ENCODE data around the gene ABCA2.
A peak's percentile ranks its signal among the peaks of the same experiment; 100 is the strongest.

Gene ABCA2

DNA sequence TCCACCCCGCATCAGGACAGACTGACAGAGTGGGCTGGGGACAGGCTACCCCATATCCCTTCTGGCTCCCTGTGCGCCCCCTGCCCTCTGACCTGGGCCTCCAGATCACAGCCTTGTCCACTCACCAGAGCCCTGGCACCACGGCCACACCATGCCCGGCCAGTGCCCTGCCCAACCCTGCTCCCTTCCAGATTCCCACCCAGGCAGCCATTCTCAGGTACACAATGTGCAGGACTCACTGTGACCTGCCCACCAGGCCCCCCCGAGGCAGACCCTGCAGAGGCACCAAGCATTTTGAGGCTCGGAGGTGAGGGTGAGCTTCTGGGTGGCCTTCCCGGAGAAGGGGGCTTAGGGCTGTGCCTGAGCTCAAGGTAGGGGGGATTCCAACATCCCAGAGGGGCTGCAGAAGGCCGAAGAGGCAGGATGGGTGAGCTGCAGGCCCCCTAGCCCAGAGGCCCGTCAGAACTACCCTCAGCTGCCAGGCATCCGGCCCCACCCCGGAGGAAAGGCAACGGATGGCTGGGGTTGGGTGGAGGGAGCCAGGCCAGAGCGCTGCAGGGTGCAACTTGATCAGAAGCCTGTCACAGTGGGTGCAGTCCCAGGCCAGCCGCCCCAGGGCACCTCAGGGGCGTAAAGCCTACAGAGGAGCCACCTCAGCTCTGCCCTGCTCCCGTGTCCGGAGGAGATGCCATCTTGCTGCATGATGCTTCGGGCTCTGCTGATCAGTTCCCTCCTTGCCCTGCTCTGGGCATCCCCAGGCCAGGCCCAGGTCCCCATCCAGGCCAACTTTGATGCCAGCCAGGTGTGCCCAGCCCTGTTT is 45.6 kb downstream of the ABCA2 start, which contains the start of gene LCNL1:
TSS of gene LCNL1 (plus strand) at position 762 of the 820 bp plus-strand sequence. CDS start 594 bp downstream, outside the sequence.
- DNase-seq (ENCODE audit: low read depth in 4 of 4, low spot score in 1 of 4) = no peak

DNA sequence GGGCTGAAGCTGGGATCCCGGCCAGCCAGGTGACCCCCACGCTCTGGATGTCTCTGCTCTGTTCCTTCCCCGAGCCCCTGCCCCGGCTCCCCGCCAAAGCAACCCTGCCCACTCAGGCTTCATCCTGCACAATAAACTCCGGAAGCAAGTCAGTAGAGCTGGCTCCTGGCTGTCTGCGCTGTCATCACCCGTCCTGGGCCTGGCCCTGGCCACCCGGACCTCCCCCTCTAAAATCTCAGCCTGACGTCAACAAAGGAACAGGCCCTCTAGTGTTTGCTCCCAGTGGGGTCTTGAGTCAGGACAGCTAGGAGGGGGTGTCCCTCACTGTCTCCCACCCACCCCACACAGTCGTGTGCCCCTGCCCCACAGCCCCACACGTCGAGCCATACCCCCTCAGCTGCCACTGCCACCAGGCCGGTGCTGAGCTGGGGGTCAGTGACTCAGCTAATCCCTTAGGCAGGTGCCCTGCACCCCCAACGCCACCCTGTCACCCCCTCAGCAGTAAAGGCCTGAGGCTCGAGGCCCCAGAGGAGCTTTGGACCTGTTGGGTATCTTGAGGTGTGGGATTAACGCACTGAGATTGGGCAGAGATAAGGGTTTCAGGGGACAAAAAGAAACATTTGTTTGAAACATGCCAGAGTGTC is 46.3 kb downstream of the ABCA2 start:
- no peak for DNase-seq (ENCODE audit: low read depth in 4 of 4, low spot score in 1 of 4)

DNA sequence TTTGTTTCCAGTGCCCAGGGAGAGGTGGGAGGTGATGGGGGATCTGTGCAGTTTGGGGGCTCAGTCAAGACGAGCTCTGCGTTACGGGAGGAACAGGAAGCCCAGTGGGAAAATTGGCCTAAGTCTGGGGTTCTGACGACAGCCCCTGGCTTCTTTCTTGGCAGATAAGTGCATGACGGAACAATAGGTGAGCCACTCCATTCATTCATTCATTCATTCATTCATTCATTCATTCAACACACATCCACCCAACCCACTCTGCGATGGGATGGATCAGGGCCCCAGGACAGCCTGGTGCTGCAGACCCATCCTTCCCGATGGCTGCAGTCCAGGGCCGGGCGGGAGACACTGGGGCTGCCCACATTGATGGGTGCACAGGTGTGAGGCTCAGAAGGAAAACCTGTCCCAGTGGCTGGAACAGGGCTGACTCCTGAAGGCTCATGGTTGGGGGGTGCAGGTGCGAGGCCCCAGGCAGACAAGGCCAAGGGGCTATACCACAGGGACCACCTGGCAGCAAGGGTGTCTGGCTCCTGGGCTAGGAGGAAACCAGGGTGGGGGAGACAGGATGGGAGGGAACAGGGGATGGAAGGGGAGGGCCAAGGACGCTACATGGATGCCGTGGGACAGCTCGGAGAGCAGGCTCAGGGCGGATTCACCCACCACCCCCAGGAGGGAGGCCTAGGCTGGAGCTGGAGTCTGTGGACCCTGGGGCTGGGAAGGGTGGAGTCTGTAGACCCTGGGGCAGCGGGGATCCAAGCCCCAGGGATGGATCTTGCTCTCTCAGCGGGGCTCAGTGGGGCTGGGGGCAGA is 47.2 kb downstream of the ABCA2 start:
- DNase-seq (ENCODE audit: low read depth in 4 of 4, low spot score in 1 of 4) = no peak

DNA sequence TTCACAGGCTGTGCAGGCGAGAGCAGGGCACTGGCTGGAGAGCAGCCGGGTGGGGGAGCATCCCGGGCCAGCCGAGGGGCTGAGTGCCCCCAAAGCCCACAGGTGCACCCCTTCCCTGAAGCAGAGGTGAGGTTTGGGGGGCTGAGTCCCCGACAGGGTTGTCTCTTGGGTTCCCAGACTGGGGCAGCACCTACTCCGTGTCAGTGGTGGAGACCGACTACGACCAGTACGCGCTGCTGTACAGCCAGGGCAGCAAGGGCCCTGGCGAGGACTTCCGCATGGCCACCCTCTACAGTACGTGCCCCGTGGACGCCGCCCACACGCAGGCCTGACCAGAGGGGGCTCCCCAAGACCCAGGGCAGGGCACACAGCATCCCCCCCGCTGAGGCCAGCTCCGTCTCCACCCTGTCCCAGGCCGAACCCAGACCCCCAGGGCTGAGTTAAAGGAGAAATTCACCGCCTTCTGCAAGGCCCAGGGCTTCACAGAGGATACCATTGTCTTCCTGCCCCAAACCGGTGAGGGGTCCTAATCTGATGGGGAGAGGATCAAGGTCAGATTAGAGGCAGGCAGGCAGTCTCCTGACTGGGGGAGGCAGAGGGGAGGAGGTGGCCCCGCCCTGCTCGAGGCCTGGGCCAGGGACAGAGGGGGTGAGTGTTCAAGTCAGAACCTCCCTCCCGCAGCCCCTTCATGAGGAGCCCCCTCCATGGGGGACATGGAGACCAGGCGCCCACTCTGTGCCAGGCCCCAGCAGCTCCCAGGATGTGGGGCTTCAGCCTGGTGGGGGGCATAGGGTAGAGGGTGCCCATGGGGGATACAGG is 48.1 kb downstream of the ABCA2 start:
- no peak for DNase-seq (ENCODE audit: low read depth in 4 of 4, low spot score in 1 of 4)

DNA sequence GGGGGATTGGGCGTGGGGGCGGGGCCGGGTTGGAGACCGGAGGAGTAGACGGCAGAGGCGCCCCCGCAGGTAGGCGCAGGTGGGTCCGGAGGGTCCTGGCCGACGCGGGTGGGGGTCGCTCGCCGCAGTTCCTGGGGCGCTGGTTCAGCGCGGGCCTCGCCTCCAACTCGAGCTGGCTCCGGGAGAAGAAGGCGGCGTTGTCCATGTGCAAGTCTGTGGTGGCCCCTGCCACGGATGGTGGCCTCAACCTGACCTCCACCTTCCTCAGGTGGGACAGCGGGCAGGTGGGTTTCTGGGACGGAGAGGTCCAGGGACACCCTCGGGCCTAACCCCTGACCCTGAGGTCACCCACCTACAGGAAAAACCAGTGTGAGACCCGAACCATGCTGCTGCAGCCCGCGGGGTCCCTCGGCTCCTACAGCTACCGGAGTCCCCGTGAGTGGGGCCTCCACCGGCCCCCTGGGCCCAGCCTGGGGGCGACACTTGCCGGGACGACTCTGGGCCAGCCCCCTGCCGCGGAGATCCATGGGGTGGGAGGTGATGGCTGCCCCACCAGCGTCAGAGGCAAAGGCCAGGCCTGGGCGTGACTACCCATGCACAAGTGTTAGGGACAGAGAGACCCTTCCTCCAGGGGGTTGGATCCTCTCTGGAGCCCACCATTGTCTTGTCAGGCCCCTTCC is 49.0 kb downstream of the ABCA2 start:
- DNase-seq (ENCODE audit: low read depth in 4 of 4, low spot score in 1 of 4) = no peak

DNA sequence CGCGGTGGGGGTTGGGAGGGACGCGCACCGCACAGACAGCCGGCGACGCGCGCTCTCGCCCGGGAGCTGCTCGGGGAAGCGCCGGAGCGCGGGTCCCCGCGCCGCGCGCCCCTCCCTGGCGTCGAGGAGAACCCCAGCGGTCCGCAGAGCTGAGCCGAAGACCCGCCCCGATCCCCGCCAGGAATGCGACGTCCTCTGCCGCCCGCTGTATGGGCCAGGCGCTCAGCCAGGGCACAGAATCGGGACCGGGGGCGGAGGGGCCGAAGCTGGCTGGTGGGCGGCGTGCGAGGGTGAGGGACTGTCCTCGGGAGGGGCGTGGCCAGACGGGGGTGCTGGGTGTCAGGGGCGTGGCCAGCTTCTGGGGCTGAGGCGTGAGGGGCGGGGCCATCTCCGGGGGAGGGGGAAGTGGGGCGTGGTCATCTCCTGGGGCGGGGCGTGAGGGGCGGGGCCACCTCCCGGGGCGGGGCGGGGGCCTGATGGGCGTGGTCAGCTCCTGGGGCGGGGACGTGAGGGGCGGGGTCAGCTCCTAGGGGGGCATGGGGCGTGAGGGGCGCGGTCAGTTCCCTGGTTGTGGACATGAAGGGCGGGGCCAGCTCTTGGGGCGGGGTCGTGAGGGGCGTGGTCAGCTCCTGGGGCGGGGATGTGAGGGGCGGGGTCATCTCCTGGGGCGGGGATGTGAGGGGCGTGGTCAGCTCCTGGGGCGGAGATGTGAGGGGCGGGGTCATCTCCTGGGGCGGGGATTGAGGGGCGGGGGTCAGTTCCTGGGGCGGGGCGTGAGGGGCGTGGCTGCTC is 49.8 kb downstream of the ABCA2 start:
- peak; percentile 30 to 53 (median 42) for DNase-seq (ENCODE audit: low read depth in 4 of 4, low spot score in 1 of 4)

DNA sequence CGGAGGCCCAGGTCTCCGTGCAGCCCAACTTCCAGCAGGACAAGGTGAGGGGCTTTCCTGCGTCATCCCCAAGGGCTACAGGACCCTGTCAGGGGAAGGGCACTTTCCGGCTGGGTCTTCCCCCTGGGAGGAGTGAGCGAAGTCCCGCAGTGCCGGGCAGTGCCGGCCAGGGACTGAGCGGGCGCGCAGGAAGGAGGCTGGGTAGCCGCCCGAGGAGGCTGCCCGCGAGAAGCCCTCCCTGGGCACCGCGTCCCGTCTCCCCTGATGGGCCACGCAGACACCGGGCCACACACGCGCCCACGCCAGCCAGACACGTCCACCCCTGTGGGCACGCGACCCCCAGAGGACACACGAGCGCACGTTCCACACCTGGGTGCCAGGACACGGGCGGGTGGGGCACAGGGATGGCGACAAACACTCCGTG is 50.4 kb downstream of the ABCA2 start:
- DNase-seq (ENCODE audit: low read depth in 4 of 4, low spot score in 1 of 4) = no peak

DNA sequence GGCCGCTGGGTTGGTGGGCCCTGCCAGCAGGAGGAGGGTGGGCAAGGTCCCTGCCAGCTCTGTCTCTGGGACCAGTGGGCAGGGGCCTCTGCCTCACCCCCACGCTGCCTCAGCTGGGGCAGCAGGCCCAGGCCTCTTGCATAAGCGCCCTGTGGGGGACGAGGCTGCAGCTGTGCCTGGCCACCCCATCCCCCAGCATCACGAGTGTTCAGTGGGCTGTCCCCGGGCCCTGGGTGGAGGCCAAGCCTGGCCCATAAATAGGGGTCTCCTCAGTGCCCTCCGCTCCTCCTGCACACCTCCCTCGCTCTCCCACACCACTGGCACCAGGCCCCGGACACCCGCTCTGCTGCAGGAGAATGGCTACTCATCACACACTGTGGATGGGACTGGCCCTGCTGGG is 50.8 kb downstream of the ABCA2 start, which contains the start of gene PTGDS:
TSS of gene PTGDS (plus strand) at position 282 of the 400 bp plus-strand sequence. CDS start at position 357, 75 bp downstream.
- no peak for DNase-seq (ENCODE audit: low read depth in 4 of 4, low spot score in 1 of 4)

DNA sequence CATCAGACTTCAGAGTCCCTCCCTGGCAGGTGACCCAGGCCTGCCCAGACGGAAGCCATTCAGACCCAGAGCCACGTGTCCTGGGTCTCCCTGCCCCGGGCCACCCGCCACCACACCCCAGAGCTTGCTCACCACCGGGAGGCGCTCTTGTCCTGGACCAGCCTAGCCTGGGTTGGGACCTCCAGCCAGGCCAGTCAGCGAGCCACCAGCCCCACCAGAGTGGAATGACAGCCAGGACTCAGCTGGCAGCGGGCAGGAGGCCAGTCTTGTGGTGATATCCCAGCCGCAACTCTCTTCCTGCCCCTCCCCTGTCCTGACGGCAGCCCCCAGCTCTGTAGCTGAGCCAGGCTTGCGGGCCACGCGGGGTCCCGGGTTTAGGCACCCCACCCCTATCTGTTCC is 52.4 kb downstream of the ABCA2 start:
- DNase-seq (ENCODE audit: low read depth in 4 of 4, low spot score in 1 of 4) = no peak

DNA sequence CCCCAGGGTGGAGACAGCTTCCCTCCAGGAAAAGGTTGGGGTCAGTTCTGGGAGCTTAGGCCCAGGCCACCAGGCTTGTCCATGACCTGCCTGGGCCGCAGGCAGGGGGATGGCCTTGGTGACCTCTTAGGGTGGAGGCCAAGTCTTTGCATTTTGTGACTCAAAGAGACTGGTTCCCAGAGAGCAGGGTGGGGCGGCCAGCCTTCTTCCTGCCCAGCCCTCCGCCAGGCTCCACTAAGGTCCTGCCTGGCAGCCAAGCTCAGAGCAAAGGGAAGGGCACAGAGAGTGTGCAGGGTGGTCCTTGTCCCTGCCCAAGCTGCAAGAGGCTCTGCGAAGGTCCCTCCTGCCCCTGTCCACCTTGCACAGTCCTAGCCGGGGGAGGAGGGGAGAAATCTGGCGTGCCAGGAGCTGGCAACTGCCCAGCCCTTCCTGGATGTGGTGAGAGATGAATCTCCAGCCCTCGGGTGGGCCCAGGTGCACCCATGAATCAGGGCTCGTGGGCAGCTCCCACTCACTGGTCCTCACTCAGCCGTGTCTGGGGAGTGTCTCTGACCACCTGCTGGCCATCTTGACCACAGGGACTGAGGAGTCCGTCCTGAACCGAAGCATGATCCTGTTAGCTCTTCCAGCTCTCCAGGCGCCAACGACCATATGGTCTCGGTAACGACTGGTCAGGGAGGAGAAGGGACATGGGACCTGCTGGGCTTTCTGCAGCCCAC is 53.1 kb downstream of the ABCA2 start:
- no peak for DNase-seq (ENCODE audit: low read depth in 4 of 4, low spot score in 1 of 4)

DNA sequence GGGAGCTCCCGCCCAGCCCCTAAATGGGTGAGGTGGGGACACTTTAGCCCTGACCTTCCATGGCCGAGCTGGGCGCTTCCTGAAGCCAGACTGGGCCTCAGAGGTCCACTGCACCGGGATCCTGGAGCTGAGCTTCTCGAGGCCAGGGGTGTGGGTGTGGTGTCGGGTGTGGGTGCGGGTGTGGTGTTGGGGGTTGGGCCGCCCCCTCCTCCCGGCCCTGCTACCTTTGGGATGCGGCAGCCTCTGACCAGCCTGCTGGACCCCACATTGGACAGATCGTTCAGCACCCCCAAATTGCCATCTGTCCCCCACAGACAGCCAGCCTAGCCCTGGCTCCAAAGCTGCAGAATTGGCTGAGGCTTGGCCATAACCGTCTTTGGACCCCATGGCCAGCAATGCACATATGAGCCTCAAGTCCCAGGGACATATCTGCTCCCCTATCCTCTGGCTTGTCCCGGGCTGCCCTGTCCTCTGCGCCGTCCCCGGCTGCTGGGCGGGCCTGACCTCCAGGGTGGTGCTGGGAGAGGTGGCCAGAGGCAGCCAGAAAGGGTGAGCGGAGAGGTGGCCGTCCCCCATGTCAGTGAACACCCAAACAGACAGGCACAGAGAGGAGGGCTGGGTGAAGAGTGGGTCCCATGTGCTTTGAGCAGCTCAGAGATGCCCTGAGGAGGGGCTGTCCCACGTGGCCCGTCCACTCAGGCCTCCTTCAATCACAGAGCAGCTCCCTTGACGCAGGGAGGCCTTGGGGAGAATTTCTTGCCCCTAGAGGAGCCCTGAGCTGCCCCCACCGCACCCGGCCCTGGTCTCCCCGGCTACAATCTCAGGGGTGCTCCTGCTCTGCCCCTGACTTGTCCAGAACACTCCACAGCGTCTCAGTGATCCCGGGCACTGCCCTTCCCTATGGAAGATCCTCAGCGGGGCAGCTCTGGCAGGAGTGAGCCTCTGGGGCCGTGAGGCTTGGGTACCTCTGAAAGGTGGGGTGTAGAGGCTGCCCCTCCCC is 54.1 kb downstream of the ABCA2 start:
- no peak for DNase-seq (ENCODE audit: low read depth in 4 of 4, low spot score in 1 of 4)

DNA sequence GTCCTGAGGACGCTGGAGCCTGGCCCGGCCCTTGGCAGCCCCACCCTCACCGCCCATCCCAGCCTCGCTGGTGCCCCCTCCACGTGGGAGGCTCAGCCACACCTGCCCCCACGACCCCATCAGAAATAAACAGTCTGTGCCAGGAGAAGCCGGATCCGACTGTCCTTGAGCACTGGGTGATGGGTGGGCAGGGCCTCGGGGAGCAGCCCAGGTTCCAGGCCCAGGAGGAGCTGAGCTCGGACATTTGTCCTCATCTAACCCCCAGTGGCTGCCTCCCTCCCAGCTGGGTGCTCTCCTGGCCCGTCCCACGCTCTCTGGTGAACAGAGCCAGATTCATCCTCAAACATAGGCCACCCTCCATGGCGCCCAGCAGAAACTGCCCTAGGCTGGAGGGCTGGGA is 55.3 kb downstream of the ABCA2 start:
- no peak for DNase-seq (ENCODE audit: low read depth in 4 of 4, low spot score in 1 of 4)

DNA sequence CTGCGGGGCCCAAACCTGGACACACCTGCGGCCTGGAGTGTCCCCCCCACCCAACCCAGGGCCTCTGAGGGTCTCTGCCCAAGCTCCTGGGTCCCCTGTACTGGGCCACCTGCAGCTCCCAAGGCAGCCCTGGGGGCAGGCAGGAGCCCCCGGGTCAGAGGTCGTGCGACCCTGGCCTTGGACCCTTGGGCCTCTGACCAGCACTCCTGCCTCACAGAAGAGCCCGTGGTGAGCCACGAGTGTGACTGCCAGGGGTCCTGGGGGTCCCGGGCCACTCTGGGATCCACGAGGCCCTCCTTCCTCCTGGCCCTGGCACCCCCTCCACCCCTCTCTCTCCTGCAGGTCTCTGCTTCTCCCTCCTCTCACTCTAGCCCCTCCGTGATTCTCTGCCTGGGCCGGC is 55.7 kb downstream of the ABCA2 start:
- no peak for DNase-seq (ENCODE audit: low read depth in 4 of 4, low spot score in 1 of 4)

DNA sequence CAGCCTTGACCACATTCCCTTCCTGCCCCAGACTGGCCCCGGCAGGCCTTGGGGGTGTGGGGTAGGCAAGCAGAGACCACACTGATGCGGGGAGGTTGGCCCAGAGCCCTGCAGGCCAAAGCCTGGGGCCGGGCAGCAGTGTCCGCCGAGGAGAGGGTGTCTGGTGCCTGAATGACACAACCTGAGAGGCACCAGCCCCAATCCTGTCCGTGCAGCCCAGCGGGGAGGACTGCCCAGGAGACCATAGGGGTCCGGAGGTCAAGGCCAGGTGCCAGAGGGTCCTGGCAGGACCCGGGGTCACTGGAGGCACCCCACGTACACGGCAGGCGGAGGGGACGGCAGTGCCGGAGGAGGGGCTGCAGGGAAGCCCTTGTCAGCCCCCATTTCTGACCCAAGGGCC is 56.3 kb downstream of the ABCA2 start:
- no peak for DNase-seq (ENCODE audit: low read depth in 4 of 4, low spot score in 1 of 4)

DNA sequence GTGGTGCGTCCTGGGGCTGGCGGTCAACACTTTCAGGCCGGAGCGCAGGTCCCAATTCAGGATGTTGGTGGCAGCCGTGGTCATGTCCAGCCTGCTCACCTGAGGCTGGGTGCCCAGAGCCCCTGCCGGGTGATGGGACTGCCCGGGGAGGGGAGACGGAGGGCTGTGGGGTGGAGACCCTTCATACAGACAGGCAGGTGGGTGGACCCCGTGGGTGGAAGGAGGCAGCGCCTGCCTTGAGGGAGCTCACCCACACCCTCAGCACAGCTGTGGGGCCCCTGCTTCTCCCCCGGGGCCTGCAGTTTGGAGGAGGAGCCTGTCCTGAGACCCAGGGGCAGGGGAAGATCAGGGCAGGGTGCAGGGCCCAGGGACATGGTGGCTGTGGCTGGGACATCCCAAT is 57.7 kb downstream of the ABCA2 start:
- no peak for DNase-seq (ENCODE audit: low read depth in 4 of 4, low spot score in 1 of 4)

DNA sequence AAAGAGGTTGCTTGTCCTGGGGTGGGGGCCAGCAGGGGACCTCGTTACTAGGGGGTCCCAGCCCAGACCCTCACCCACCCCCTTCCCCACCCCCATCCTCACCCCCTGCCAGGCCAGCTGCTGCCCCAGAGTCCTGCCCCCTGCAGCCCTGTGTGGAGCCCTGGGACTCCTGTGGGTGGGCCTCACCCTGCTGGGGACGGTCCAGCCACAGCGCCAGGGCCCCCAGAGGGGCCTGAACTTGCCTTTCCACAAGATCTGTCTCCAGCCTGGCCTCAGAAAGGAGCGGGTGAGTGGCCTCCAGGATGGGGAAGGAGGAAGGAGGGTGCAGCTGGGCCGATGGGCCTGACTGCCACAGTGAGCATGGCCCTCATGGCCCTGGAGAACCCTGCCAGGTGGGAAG is 58.3 kb downstream of the ABCA2 start:
- DNase-seq (ENCODE audit: low read depth in 4 of 4, low spot score in 1 of 4) = no peak

DNA sequence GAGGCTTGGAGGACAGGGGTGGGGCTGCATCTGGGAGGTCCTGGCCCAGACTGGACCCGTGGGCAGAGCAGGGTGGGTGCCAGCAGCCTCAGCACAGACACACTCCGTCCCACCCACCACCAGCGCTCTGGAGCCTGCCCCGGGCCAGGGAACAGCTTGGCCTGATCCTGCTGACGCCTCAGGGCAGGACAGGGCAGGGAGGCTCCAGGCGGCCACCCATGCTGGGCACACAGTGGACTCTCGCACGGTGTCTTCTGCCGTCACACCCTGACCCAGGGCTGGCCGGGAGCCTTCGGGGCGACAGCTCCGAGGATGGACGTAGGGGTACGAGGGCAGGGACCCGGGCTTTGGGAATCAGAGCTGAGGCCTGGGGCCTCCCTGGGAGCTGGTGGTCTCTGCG is 58.9 kb downstream of the ABCA2 start:
- no peak for DNase-seq (ENCODE audit: low read depth in 4 of 4, low spot score in 1 of 4)
